ENCODE measurements around the gene FMO1.

DNA sequence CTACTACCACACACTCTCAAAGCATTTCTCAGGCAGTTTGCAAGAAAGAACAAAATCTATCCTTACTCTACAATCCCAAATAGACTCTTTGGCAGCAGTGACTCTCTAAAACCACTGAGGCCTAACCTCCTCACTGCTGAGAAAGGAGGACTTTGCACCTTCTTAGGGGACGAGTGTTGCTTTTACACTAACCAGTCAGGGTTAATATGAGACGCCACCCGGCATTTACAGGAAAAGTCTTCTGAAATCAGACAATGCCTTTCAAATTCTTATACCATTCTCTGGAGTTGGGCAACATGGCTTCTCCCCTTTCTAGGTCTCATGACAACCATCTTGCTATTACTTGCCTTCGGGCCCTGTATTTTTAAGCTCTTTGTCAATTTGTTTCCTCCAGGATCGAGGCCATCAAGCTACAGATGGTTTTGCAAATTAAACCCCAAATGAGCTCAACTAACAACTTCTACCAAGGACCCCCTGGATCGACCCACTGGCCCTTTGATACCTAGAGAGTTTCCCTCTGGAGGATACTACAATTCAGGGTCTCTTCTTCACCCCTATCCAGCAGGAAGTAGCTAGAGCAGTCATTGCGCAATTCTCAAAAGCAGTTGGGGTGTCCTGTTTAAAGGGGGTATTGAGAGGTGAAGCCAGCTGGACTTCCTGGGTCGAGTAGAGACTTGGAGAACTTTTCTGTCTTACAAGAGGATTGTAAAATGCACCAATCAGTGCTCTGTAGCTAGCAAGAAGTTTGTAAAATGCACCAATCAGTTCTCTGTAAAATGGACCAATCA, 63.7 kb downstream of the FMO1 start:
- TF ChIP-seq, protein P1, sequence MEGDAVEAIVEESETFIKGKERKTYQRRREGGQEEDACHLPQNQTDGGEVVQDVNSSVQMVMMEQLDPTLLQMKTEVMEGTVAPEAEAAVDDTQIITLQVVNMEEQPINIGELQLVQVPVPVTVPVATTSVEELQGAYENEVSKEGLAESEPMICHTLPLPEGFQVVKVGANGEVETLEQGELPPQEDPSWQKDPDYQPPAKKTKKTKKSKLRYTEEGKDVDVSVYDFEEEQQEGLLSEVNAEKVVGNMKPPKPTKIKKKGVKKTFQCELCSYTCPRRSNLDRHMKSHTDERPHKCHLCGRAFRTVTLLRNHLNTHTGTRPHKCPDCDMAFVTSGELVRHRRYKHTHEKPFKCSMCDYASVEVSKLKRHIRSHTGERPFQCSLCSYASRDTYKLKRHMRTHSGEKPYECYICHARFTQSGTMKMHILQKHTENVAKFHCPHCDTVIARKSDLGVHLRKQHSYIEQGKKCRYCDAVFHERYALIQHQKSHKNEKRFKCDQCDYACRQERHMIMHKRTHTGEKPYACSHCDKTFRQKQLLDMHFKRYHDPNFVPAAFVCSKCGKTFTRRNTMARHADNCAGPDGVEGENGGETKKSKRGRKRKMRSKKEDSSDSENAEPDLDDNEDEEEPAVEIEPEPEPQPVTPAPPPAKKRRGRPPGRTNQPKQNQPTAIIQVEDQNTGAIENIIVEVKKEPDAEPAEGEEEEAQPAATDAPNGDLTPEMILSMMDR (IDR thresholded peaks at IDR 0.05; ENCODE audit: low read length) = no peak
- no peak for TF ChIP-seq EZH2phosphoT487 (IDR thresholded peaks at IDR 0.05; ENCODE audit: low read length)

Measured in MM.1S (cell line).